IMR-90 (cell line): Measurements from ENCODE around the gene PCDHGA9. TPM values are rescaled to one million over a fixed set of nuclear protein-coding genes. Genes with fewer than 3 reads are reported as not detected.

Source experiments
- ATAC-seq: fragments of 200-7000 bp; cut with Tn5 transposase; 2 replicates; pipeline ENCODE4 v1.9.1; 2020; ENCODE audit warnings: low read depth, mild to moderate bottlenecking, moderate library complexity
- BruUV-seq: library from RNA; stranded (reverse); fragments of 400-500 nt; replicated peaks from 2 replicates; lab custom pipeline; 2021; lab: Mats Ljungman, UMichigan
- CTCF ChIA-PET: fragments of 300-600 bp; formaldehyde crosslinking; extraction: SDS; loops from one replicate; lab custom pipeline; 2021; ENCODE audit warnings: antibody characterized with exemption; lab: Yijun Ruan, JAX
- POLR2A ChIA-PET: fragments of 300-600 bp; sonication (Branson Sonifier 250); formaldehyde crosslinking; loops from one replicate; lab custom pipeline; 2022; ENCODE audit warnings: antibody characterized with exemption; ENCODE audit not compliant: unreplicated experiment; lab: Charles Lee
- DNase-seq: peaks from one replicate; pipeline ENCODE4 v3.0.0; 2013
- H2AFZ ChIP-seq: replicated peaks from 2 replicates; pipeline ENCODE3; 2013; ENCODE audit warnings: low read length, mild to moderate bottlenecking; ENCODE audit not compliant: poor library complexity
- H2AK5ac ChIP-seq: 2 replicates; pipeline ENCODE4 v1.6.1; 2013; ENCODE audit warnings: low read depth, low read length, inconsistent platforms
- H2AK9ac ChIP-seq: replicated peaks from 2 replicates; pipeline ENCODE3; 2013; ENCODE audit warnings: mild to moderate bottlenecking, low read depth, low read length, moderate library complexity; ENCODE audit not compliant: poor library complexity
- H2BK120ac ChIP-seq: 2 replicates; pipeline ENCODE4 v1.6.1; 2013; ENCODE audit warnings: low read depth, low read length, inconsistent platforms
- H2BK15ac ChIP-seq: 3 replicates; pipeline ENCODE4 v1.6.1; 2013; ENCODE audit warnings: low read depth, low read length, inconsistent platforms
- H2BK20ac ChIP-seq: 2 replicates; pipeline ENCODE4 v1.6.1; 2013; ENCODE audit warnings: low read depth, mild to moderate bottlenecking, inconsistent platforms, low read length, moderate library complexity
- H2BK5ac ChIP-seq: 2 replicates; pipeline ENCODE4 v1.6.1; 2013; ENCODE audit warnings: mild to moderate bottlenecking, low read depth, low read length, inconsistent platforms; ENCODE audit not compliant: poor library complexity, severe bottlenecking
- H3K14ac ChIP-seq: replicated peaks from 2 replicates; pipeline ENCODE4 v1.6.1; 2013; ENCODE audit warnings: low read depth, low read length, inconsistent platforms
- H3K18ac ChIP-seq: 2 replicates; pipeline ENCODE4 v1.6.1; 2013; ENCODE audit warnings: low read depth, low read length, control low read depth
- H3K23ac ChIP-seq: 2 replicates; pipeline ENCODE4 v1.6.1; 2013; ENCODE audit warnings: low read depth, low read length, inconsistent platforms
- H3K27ac ChIP-seq: 2 replicates; pipeline ENCODE4 v1.5.1; 2013; ENCODE audit warnings: mild to moderate bottlenecking, control low read depth, low read length; ENCODE audit not compliant: insufficient read depth
- H3K27me3 ChIP-seq: 2 replicates; pipeline ENCODE4 v1.6.1; 2013; ENCODE audit warnings: low read length; ENCODE audit not compliant: control insufficient read depth, insufficient read depth
- H3K36me3 ChIP-seq: 2 replicates; pipeline ENCODE4 v1.6.1; 2013; ENCODE audit warnings: low read length, mixed read lengths; ENCODE audit not compliant: control insufficient read depth, insufficient read depth
- H3K4ac ChIP-seq: 2 replicates; pipeline ENCODE4 v1.6.1; 2013; ENCODE audit warnings: low read depth, low read length, inconsistent platforms
- H3K4me1 ChIP-seq: 2 replicates; pipeline ENCODE4 v1.6.1; 2013; ENCODE audit warnings: low read length, mixed read lengths; ENCODE audit not compliant: control insufficient read depth, insufficient read depth
- H3K4me2 ChIP-seq: 2 replicates; pipeline ENCODE4 v1.6.1; 2013; ENCODE audit warnings: low read depth, mild to moderate bottlenecking, control low read depth, low read length, moderate library complexity
- H3K4me3 ChIP-seq: 2 replicates; pipeline ENCODE4 v1.5.1; 2013; ENCODE audit warnings: low read depth, mild to moderate bottlenecking, control low read depth, low read length, moderate library complexity; ENCODE audit not compliant: insufficient read depth
- H3K56ac ChIP-seq: 2 replicates; pipeline ENCODE4 v1.6.1; 2013; ENCODE audit warnings: low read length, inconsistent platforms; ENCODE audit not compliant: insufficient read depth; ENCODE audit errors: extremely low read depth
- H3K79me1 ChIP-seq, 2 experiments: 2 replicates each; pipeline ENCODE4 v1.6.1; 2013; ENCODE audit warnings: low read length in 2 of 2, inconsistent platforms in 1 of 2, low read depth in 1 of 2
- H3K9ac ChIP-seq: 2 replicates; pipeline ENCODE4 v1.6.1; 2013; ENCODE audit warnings: low read depth, low read length, control low read depth
- H3K9me1 ChIP-seq: 2 replicates; pipeline ENCODE4 v1.6.1; 2013; ENCODE audit warnings: low read length, inconsistent platforms; ENCODE audit not compliant: insufficient read depth
- H3K9me3 ChIP-seq: 2 replicates; pipeline ENCODE4 v1.6.1; 2013; ENCODE audit warnings: low read length; ENCODE audit not compliant: control insufficient read depth, insufficient read depth
- H4K20me1 ChIP-seq: 2 replicates; pipeline ENCODE4 v1.6.1; 2013; ENCODE audit warnings: low read length, inconsistent platforms; ENCODE audit not compliant: insufficient read depth
- H4K5ac ChIP-seq: 2 replicates; pipeline ENCODE4 v1.6.1; 2013; ENCODE audit warnings: mild to moderate bottlenecking, low read depth, low read length, control low read depth
- H4K8ac ChIP-seq, 2 experiments: 2 replicates each; pipeline ENCODE4 v1.6.1; 2013; ENCODE audit warnings: low read depth in 2 of 2, low read length in 2 of 2, control low read depth in 1 of 2, inconsistent platforms in 1 of 2
- H4K91ac ChIP-seq: 2 replicates; pipeline ENCODE4 v1.6.1; 2013; ENCODE audit warnings: low read depth, low read length, inconsistent platforms; ENCODE audit not compliant: insufficient read depth
- BHLHE40 ChIP-seq: fragments of 150-350 bp; IDR thresholded peaks from 2 replicates; pipeline ENCODE4 v1.6.1; 2016; ENCODE audit warnings: mild to moderate bottlenecking, low read depth, low read length
- CEBPB ChIP-seq: IDR thresholded peaks from 2 replicates; pipeline ENCODE4 v1.6.1; 2012; ENCODE audit warnings: low read depth, low read length, improper control_type of control experiment
- CHD1 ChIP-seq: IDR thresholded peaks from 2 replicates; pipeline ENCODE4 v1.6.1; 2012; ENCODE audit warnings: low read depth, low read length, improper control_type of control experiment
- FOS ChIP-seq: fragments of 150-350 bp; IDR thresholded peaks from 2 replicates; pipeline ENCODE4 v1.6.1; 2016; ENCODE audit warnings: low read depth, low read length
- MAFK ChIP-seq: IDR thresholded peaks from 2 replicates; pipeline ENCODE4 v1.6.1; 2012; ENCODE audit warnings: low read depth, low read length, improper control_type of control experiment
- MAZ ChIP-seq: IDR thresholded peaks from 2 replicates; pipeline ENCODE4 v1.6.1; 2012; ENCODE audit warnings: low read depth, mild to moderate bottlenecking, low read length, improper control_type of control experiment, moderate library complexity, borderline replicate concordance
- MXI1 ChIP-seq: IDR thresholded peaks from 2 replicates; pipeline ENCODE4 v1.6.1; 2012; ENCODE audit warnings: low read depth, mild to moderate bottlenecking, low read length, moderate library complexity, borderline replicate concordance
- NFE2L2 ChIP-seq: fragments of 150-350 bp; IDR thresholded peaks from 2 replicates; pipeline ENCODE4 v1.6.1; 2016; ENCODE audit warnings: low read depth, mild to moderate bottlenecking, low read length
- RCOR1 ChIP-seq: IDR thresholded peaks from 2 replicates; pipeline ENCODE4 v1.6.1; 2012; ENCODE audit warnings: mild to moderate bottlenecking, low read length, improper control_type of control experiment; ENCODE audit not compliant: insufficient replicate concordance
- RFX5 ChIP-seq: IDR thresholded peaks from 2 replicates; pipeline ENCODE4 v1.8.0; 2012; ENCODE audit warnings: low read depth, mild to moderate bottlenecking, low read length, moderate library complexity
- SMC3 ChIP-seq: fragments of 150-350 bp; IDR thresholded peaks from 2 replicates; pipeline ENCODE4 v1.6.1; 2016; ENCODE audit warnings: low read depth, mild to moderate bottlenecking, antibody characterized with exemption, low read length, moderate library complexity
- WGBS, 2 experiments: methylation state at CpG; one replicate each; pipeline versions ENCODE4 v1.1.5 to v1.1.7; 2013; ENCODE audit warnings: missing lambda C conversion rate in 2 of 2; ENCODE audit not compliant: insufficient read length in 1 of 2; ENCODE audit errors: extremely low coverage in 2 of 2; 5-methylcytosine and 5-hydroxymethylcytosine counted together
- dilution Hi-C: fragments of 300-500 bp; cut with HindIII; formaldehyde crosslinking; loops from one replicate; pipeline ENCODE4 v1.14.3; 2018; ENCODE audit warnings: low sequenced_read_pairs; ENCODE audit not compliant: unreplicated experiment
- in situ Hi-C: fragments of 300-500 bp; cut with MboI; formaldehyde crosslinking; loops from 3 replicates; pipeline ENCODE4 v1.14.3; 2019; ENCODE audit warnings: low sequenced_read_pairs, inconsistent platforms, mixed read lengths
- intact Hi-C: fragments of 100-400 bp; cut with micrococcal nuclease; formaldehyde crosslinking; loops from 2 replicates; pipeline ENCODE4 v1.10.0; 2022
- polyA plus RNA-seq, 3 experiments: library from polyadenylated mRNA; depleted of rRNA; stranded (reverse); fragments of >200 nt; gene quantifications; 2 replicates each; pipeline ENCODE4 v1.2.3, GENCODE V29; 2012; ENCODE audit warnings: low replicate concordance in 1 of 3
- total RNA-seq: library from RNA; depleted of rRNA; stranded (reverse); fragments of >200 nt; gene quantifications from 2 replicates; pipeline ENCODE4 v1.2.3, GENCODE V29; 2012
- TF ChIP-seq, protein P1 (sequence below): fragments of 150-350 bp; IDR thresholded peaks from 2 replicates; pipeline ENCODE4 v1.6.1; 2017; ENCODE audit warnings: mild to moderate bottlenecking, antibody characterized with exemption, low read length, low read depth
- TF ChIP-seq, protein P2 (sequence below): conservative IDR thresholded peaks from 2 replicates; pipeline ENCODE4 v1.5.1; 2012; ENCODE audit warnings: mild to moderate bottlenecking, low read depth, low read length, improper control_type of control experiment
- TF ChIP-seq, protein P3 (sequence below): fragments of 150-350 bp; IDR thresholded peaks from 2 replicates; pipeline ENCODE4 v1.6.1; 2016; ENCODE audit warnings: low read depth, mild to moderate bottlenecking, low read length, moderate library complexity, borderline replicate concordance

Gene PCDHGA9
- total and polyA plus RNA-seq, 2 of the 4 experiments (the other 2 are of a cell fraction) = 1.8 to 4.5 TPM

DNA sequence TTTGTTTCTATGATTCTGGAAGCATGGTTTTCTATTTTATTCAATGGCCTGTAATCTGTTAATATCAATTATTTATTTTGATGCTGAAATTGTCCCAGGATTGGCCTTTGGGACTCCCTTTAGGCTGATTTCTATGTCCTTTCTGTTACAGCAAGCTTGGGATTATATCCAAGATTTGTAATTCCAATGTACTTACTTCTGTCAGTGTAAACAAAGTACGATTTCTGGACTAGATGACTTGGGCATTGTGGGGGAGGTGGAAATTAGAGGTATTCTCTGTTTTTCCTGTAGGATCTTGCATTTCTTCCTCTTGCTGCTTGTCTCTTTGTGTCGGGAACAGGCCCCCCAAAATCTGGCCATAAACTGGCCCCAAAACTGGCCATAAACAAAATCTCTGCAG, 31.4 kb downstream of the PCDHGA9 start:
- H4K20me1 ChIP-seq = no peaks in the 10 kb centered on the region
- no peak overlapping the region for H2BK120ac ChIP-seq
- H3K9ac ChIP-seq = no peak overlapping the region
- H2AFZ ChIP-seq = no peak overlapping the region
- BruUV-seq = no TSS peak
- H3K56ac ChIP-seq = no peak overlapping the region
- H3K4me3 ChIP-seq = no peak overlapping the region
- H3K4me2 ChIP-seq = peak overlapping the region; percentile 19; the same call in 1 of the 2 replicates
- no peak overlapping the region for H2BK20ac ChIP-seq
- H4K5ac ChIP-seq = no peak overlapping the region
- peak overlapping the region; percentile 72 for H2BK5ac ChIP-seq
- ATAC-seq (peak; percentile 48), DNase-seq (peak; percentile 73)
- intact Hi-C loops = loop anchor here (5.0 kb wide), 1 partner anchor 43 kb away; the partner anchor contains the start of gene PCDHGC3
- H2AK5ac ChIP-seq = no peak overlapping the region
- H3K18ac ChIP-seq = no peak overlapping the region; the same call in 1 of the 2 replicates
- no peak overlapping the region for H2BK15ac ChIP-seq
- peaks cover 18 to 24% of the 10 kb centered on the region in 2 experiments; a peak in 3 of 4 replicates for H3K79me1 ChIP-seq
- ChIA-PET POLR2A (no interaction called here), CTCF (no interaction called here)
- in situ Hi-C loops = no loop called here
- no peaks in the 10 kb centered on the region for H3K27me3 ChIP-seq
- dilution Hi-C loops = no loop called here
- H3K14ac ChIP-seq = no peak overlapping the region
- no peak overlapping the region for H3K4ac ChIP-seq
- H4K91ac ChIP-seq = no peak overlapping the region
- H3K36me3 ChIP-seq = peaks cover 7% of the 10 kb centered on the region; the same call in 1 of the 2 replicates
- TF ChIP-seq BHLHE40 = no peak
- TF ChIP-seq CEBPB = no peak
- TF ChIP-seq, protein P1, sequence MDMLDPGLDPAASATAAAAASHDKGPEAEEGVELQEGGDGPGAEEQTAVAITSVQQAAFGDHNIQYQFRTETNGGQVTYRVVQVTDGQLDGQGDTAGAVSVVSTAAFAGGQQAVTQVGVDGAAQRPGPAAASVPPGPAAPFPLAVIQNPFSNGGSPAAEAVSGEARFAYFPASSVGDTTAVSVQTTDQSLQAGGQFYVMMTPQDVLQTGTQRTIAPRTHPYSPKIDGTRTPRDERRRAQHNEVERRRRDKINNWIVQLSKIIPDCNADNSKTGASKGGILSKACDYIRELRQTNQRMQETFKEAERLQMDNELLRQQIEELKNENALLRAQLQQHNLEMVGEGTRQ = no peak
- no peak for TF ChIP-seq MAZ
- TF ChIP-seq MXI1 = no peak
- TF ChIP-seq RCOR1 = no peak
- TF ChIP-seq, protein P2, sequence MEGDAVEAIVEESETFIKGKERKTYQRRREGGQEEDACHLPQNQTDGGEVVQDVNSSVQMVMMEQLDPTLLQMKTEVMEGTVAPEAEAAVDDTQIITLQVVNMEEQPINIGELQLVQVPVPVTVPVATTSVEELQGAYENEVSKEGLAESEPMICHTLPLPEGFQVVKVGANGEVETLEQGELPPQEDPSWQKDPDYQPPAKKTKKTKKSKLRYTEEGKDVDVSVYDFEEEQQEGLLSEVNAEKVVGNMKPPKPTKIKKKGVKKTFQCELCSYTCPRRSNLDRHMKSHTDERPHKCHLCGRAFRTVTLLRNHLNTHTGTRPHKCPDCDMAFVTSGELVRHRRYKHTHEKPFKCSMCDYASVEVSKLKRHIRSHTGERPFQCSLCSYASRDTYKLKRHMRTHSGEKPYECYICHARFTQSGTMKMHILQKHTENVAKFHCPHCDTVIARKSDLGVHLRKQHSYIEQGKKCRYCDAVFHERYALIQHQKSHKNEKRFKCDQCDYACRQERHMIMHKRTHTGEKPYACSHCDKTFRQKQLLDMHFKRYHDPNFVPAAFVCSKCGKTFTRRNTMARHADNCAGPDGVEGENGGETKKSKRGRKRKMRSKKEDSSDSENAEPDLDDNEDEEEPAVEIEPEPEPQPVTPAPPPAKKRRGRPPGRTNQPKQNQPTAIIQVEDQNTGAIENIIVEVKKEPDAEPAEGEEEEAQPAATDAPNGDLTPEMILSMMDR = no peak
- no peak for TF ChIP-seq RFX5
- TF ChIP-seq FOS = no peak
- TF ChIP-seq SMC3 = no peak
- TF ChIP-seq NFE2L2 = no peak
- TF ChIP-seq, protein P3, sequence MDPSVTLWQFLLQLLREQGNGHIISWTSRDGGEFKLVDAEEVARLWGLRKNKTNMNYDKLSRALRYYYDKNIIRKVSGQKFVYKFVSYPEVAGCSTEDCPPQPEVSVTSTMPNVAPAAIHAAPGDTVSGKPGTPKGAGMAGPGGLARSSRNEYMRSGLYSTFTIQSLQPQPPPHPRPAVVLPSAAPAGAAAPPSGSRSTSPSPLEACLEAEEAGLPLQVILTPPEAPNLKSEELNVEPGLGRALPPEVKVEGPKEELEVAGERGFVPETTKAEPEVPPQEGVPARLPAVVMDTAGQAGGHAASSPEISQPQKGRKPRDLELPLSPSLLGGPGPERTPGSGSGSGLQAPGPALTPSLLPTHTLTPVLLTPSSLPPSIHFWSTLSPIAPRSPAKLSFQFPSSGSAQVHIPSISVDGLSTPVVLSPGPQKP = no peak
- TF ChIP-seq CHD1 = no peak
- TF ChIP-seq MAFK = no peak
- peaks cover 2% of the 10 kb centered on the region; the same call in 1 of the 2 replicates for H3K4me1 ChIP-seq
- no peak overlapping the region for H3K27ac ChIP-seq
- WGBS, 2 experiments = 60% methylated on average over 1 of the region's 2 CpGs; no CpG with 5 or more reads in 1 of the 2 experiments
- peaks cover 22% of the 10 kb centered on the region; the same call in 1 of the 2 replicates for H3K9me3 ChIP-seq
- H4K8ac ChIP-seq = no peak overlapping the region
- H2AK9ac ChIP-seq = no peak overlapping the region
- H3K23ac ChIP-seq = no peak overlapping the region
- H3K9me1 ChIP-seq = no peaks in the 10 kb centered on the region
